Astrocyte of the cerebellum (primary cell): ENCODE data around the gene SDHB.

Experiments used
- DNase-seq: peaks from one replicate; pipeline ENCODE4 v3.0.0-alpha.2; 2011; ENCODE audit warnings: low read depth
- H3K4me3 ChIP-seq: 2 replicates; pipeline ENCODE4 v1.5.1; 2011; ENCODE audit warnings: mild to moderate bottlenecking, low read depth, low read length, moderate library complexity
- in situ Hi-C: cut with HindIII; loops from 2 replicates; pipeline ENCODE4 v1.10.0; 2017; ENCODE audit warnings: low sequenced_read_pairs
- TF ChIP-seq, protein P1 (sequence below): IDR thresholded peaks from 2 replicates; pipeline ENCODE4 v1.5.1; 2012; ENCODE audit warnings: low read length, low read depth, moderate library complexity, mild to moderate bottlenecking; ENCODE audit errors: missing control alignments

SDHB gene

DNA sequence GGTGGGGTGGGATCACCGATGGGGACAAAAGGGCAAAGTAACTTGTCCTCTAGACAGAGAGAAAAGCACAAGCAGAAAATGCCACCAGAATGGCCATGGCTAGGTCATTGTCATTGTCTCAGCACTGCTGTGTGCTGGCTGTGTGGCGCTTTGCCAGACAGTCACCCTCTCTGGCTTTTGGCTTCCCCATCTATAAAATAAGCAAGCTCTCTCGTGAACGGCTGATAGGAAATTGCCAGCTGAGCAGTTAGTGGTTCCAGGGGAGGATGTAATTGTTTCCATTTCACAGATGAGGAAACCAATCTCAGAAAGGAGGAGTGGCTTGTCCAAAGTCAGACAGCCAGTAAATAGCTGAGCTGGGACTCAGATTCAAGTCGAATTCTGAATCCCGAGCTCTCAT is 32.9 kb upstream of the SDHB start:
- TF ChIP-seq, protein P1, sequence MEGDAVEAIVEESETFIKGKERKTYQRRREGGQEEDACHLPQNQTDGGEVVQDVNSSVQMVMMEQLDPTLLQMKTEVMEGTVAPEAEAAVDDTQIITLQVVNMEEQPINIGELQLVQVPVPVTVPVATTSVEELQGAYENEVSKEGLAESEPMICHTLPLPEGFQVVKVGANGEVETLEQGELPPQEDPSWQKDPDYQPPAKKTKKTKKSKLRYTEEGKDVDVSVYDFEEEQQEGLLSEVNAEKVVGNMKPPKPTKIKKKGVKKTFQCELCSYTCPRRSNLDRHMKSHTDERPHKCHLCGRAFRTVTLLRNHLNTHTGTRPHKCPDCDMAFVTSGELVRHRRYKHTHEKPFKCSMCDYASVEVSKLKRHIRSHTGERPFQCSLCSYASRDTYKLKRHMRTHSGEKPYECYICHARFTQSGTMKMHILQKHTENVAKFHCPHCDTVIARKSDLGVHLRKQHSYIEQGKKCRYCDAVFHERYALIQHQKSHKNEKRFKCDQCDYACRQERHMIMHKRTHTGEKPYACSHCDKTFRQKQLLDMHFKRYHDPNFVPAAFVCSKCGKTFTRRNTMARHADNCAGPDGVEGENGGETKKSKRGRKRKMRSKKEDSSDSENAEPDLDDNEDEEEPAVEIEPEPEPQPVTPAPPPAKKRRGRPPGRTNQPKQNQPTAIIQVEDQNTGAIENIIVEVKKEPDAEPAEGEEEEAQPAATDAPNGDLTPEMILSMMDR = no peak
- in situ Hi-C loops = no loop called here
- no peak overlapping the region for H3K4me3 ChIP-seq
- no peak for DNase-seq

DNA sequence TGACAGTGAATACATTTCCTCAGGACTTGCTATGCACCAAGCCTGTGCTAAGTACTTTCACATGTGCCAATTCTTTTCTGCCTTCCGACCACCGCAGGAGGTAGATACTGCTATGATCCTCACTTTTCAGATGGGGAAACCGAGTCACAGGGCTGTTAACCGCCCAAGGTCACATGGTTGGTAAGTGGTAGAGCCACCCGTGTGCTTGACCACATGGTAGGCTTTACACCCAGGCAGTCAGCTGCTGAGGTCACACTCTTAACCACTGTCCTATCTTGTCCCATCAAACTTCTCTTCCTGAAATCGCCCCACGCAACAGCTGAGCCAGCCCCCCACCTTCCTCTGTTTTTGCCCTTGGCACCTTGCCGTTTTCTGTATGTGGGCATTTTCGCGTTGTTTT is 31.0 kb upstream of the SDHB start:
- no peak for DNase-seq
- H3K4me3 ChIP-seq = no peak overlapping the region
- in situ Hi-C loops = no loop called here
- TF ChIP-seq, protein P1 = no peak

DNA sequence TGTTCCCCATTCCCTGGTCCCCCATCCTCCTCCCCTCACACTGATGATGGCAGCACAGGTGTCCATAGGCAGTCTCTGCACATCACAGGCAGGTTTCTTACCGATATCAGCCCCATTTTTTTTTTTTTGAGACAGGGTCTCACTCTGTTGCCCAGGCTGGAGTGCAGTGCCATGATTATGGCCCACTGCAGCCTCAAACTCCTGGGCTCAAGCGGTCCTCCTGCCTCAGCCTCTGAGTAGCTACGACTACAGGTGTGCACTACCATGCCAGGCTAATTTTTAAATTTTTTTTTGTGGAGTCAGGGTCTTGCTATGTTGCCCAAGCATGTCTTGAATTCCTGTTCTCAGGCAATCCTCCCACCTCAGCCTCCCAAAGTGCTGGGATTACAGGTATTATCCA is 28.9 kb upstream of the SDHB start:
- no peak overlapping the region for H3K4me3 ChIP-seq
- DNase-seq = no peak
- in situ Hi-C loops = no loop called here
- TF ChIP-seq, protein P1 = no peak

DNA sequence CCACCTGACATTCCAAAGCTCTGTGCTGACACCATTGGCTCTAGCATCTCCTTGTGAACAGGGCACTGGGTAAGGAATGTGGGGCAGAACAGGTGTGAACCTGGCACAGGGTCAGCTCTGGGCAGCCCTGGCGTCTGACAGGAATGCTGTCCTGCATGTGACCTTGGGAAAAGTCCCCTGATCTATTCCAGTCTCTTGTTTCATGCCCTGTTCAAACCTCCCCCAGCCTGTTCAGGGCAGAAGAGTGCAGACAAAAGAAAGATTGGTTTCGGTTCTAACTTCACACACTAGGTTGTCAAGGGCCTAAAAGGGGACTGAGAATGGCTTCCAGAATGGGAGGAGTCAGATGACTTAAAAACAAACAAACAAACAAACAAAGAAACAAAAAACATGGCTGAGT is 27.6 kb upstream of the SDHB start:
- no peak overlapping the region for H3K4me3 ChIP-seq
- TF ChIP-seq, protein P1 = no peak
- in situ Hi-C loops = no loop called here
- DNase-seq = no peak

DNA sequence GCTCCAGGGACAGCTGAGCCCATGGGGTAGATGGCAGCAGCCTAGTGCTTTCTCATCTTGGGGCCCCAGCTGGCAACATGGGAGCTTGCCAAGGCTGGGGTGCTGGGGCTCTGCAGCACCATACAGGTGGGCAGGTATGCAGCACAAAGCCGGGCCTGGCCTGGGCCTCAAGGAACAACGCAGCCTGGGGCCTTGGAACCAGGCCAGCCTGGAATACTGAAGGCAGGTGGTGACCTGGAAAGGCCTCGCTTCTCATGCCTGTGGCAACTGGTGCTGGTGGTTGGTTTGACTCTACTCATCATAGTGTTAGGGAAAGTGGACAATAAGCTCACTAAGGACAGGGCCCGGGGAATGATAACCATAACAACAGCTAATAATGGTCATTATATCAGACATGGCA is 27.0 kb upstream of the SDHB start:
- DNase-seq = no peak
- TF ChIP-seq, protein P1 = no peak
- in situ Hi-C loops = no loop called here
- no peak overlapping the region for H3K4me3 ChIP-seq

DNA sequence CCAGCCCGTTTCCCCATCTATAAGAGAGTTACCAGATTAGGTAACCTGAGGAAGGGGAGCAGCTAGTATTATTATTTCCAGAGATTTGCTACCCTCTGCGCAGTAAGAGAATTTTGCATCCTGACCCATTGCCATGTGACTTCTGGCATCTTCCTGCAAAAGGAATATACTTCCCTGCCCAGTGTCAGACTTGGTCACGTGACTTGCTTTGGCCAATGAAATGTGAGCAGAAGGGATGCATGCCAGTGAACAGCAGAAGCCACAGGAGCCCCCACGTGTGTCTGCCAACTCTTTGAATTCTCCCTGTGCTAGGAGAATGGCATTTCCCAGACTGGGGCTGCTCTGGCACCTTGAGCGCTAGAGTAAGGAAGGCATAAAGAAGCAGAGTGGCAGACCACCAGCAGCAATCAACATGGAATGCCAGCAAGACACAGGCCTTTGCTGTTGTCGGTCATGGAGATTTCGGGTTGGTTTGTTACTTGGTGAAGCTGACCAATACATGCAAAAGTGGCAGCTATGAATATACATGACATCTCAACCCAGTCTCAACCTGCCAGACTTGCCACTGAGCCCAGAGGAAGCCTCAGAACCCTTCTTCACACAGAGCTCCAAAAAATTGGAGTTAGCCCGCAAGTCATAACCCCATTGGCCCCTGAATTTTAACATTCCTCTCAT is 26.4 kb upstream of the SDHB start:
- TF ChIP-seq, protein P1 = no peak
- H3K4me3 ChIP-seq = no peak overlapping the region
- in situ Hi-C loops = no loop called here
- DNase-seq = no peak
